HG02610 (cell line): ENCODE measurements around the gene CDHR2.
"Not testable (repeated sequence)": the region's sequence is repeated elsewhere in the genome, so short reads cannot be mapped to it uniquely, and the experiment has no call there.

ENCODE experiments used
- ATAC-seq: cut with Tn5 transposase; IDR thresholded peaks from one replicate; pipeline ENCODE4 v1.9.1; 2021; ENCODE audit warnings: mild to moderate bottlenecking, moderate library complexity; ENCODE audit not compliant: unreplicated experiment

The CDHR2 gene

DNA sequence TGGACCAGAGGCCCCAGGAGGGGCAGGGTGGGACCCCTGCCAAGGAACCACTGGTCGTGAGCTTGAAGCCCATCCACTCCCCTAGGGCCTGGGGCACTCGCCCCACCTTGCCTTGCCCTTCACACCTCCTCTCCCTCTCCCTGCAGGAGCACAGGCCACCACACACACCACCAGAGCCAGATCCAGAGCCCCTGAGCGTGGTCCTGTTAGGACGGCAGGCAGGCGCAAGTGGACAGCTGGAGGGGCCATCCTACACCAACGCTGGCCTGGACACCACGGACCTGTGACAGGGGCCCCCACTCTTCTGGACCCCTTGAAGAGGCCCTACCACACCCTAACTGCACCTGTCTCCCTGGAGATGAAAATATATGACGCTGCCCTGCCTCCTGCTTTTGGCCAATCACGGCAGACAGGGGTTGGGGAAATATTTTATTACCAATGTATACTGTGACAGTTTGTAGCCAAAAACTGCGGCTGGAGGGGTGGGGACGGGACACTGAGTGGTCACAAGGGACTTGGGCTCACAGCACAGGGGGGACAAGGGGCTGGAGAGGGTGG, 46.3 kb downstream of the CDHR2 start:
- no peak for ATAC-seq

DNA sequence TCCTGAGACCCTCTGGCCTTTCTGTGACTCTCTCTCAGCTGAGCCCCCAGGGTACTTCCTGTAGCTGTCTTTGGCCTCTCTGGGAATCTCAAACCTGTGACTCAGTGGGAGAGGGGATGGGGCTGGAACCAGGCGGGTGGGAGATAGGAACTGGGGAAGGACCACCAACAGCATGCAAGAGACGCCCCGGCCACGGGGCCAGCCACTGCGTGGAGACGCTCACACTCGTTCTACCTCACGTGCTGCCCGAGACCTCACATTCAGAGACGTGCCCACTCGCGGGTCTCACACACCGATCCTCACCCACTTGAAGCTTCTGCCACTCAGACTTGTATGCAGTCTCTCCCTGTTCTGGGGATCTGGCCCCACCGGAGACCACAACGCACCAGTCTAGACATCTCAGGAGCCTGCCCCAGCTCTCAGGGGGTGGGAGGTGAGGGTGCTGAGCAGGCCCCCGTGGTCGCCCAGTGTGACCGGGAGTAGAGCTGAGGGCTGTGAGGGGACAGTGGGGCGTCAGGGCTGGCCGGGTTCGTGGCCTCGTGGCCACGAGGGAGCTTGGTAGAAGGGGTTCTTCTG, 47.0 kb downstream of the CDHR2 start:
- ATAC-seq, result no peak

DNA sequence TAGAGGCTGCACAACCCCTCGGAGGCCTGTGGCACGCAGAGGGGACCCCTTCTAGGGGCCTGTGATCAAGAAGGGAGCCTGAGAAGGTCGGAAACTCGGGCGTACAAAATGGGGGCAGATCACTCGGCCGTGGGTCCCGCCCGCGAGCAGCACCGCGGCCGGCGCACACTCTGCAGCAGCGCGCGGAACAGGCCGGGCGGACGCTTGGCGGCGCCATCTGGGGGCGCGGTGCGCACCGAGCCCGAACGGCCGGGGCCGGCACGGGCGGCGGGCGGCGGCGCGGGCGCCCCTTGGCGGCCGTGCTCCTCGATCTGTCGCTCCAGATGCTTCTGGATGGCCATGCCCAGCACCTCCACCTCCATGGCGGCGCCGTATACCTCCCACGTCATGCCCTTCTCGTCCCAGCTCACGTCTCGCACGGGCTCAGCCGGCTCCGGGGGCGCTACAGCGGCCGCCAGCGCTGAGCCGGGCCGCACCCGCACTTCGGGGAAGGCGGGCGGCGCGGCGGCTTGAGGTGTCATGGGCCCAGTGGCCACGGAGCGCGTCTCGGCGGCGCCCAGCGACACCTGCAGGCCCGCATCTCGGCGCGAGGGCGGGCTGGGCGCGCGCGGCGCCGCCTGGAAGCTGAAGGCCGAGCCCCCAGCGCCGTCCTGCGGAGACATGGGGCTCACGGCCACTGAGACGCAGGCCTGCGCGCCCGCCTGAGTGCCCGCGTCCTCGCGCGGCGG, 47.7 kb downstream of the CDHR2 start:
- no peak for ATAC-seq

DNA sequence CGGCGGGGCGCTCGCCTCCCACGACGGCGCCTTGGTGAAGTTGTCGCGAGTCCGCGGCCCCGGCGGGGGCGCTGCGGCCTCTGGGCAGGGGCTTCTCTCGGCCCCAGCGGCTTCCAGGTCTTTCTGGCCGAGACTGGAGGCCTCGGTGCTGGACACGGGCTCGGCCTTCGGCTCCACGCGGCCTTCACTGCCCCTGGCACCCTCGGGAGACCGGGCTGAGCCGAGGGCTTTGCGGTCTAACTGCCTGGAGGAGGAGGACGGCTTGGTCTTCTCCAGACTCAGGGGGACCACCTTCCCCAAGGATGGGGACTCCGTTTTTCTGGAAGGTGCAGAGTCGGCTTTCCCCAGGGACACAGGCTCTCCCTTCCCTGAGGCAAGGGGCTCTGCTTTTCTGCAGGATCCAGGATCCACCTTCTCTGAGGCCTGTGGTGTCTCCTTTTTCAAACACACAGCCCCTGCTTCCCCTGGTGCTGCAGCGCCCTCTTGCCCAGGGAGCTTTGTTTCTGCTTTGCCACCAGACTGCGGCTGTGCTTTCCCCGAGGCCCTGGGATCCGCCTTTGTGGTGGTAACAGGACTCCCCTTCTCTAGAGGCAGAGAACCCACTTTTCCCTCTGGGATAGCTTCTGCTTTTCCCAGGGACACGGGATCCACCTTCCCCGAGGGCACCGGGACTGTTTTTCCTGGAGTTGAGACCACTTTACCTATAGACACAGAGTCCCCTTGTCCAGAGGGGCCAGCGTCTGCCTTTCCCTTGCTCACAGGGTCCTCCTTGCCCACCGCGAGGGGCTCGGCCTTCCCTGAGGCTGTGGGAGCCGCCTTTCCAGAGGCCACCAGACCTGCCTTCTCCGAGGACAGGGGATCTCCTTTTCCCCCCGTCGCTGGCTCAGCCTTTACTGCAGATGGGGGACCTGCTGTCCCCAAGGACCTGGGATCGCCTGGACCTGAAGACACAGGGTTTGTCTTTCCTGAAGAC, 48.6 kb downstream of the CDHR2 start:
- ATAC-seq, result no peak

DNA sequence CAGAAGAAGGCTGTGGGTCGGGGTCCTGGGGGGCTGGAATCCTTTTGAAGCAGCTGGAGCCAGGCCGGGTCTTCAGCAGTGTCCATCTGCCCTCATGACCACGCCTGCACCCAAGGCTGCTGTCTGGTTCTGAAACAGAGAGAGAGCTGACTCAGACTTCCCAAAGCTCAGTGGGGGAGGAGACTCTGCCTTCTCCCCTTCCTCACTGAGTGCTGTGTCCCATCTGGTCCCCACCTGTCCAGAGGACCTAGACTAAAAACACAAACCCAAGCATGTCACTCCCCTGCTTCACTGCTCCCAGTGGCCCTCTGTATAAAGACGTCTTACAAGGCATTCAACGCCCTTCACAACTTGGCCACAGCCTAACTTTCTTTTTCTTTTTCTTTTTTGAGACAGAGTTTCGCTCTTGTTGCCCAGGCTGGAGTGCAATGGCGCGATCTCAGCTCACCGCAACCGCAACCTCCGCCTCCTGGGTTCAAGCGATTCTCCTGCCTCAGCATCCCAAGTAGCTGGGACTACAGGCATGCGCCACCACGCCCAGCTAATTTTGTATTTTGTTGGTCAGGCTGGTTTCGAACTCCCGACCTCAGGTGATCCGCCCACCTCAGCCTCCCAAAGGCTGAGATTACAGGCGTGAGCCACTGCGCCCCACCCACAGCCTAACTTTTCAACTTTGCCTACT, 50.7 kb downstream of the CDHR2 start:
- ATAC-seq, result not testable (repeated sequence)

DNA sequence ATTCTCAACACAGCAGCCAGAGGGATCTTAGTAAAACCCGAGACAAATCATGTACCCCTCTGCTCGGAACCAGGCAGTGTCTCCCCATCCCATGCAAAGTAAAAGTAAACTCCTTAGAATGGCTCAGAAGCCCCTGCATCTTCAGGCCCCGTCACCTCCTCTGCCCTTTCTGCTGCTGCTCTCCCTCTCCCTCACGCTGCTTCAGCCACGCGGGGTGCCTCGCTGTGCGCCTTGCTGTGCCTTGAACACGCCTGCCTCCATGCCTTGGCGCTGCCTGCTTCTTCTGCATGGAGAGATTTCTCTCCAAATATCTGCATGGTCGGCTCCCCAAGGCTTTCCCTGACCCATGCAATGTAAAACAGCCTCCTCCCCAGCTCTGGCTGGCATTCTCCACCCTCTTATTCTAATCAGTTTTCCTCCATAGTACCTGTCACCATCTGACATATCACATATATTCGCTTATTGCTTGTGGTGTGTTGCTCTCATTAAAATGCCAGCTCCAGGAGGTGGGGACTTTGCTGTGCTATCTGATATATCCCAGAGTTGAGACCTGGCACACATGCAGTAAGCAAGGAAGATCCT, 52.9 kb downstream of the CDHR2 start:
- no peak for ATAC-seq

DNA sequence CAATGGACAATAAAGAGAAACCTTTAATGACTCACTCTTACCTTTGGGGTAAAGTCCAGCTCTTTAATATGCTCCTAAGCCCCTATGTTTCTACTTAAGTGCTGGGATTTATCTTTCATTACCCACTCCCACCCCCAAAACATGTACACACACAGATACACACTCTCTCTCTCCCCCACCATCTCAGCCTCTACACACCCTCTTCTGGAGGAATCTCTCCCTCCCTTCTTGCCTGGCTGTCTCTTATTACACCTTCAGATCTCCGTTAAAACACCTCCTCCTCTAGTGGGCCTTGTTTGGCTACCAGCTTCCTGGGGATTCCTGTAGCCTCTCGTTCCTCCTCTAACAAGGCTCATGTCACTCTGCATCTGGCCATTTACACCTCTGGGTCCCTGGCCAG, 53.9 kb downstream of the CDHR2 start:
- no peak for ATAC-seq

DNA sequence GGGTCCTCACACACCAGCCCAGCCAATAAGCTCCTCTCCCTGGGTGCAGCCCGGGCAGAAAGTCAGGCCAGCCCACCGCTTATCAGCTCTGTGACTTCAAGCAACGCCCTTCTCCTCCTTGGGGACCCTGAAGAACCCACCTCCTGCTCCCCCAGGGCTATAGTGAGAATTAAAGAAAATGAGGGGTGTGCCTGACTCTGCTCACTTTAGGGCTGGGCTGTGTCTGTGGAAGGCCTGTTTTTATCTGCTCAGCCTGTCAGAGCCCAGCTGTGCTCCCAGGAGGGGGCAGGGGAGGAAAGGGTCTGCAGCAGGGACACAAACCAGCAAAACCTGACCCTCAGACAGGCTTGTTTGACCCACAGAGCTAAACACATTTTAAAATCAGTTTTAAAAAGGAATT, 56.9 kb downstream of the CDHR2 start:
- no peak for ATAC-seq

DNA sequence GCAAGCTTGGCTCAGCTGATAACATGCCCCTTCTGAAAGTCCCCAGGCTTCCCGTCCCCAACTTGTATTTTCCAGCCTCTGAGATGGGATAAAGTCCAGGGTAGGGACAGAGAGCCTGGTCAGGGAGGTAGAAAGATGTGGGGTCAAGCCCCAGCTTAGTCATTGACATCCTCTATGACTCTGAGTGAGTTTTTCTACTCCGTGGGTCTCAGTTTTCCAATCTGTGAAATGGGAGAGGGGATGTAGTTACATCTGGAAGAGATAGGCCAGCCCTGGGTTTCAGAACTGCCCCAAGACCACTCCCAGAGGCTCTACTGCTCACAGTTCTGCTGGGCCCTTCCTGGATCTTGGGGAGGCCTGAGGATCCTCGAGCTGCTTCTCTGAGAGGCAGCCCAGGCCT, 57.7 kb downstream of the CDHR2 start:
- no peak for ATAC-seq

DNA sequence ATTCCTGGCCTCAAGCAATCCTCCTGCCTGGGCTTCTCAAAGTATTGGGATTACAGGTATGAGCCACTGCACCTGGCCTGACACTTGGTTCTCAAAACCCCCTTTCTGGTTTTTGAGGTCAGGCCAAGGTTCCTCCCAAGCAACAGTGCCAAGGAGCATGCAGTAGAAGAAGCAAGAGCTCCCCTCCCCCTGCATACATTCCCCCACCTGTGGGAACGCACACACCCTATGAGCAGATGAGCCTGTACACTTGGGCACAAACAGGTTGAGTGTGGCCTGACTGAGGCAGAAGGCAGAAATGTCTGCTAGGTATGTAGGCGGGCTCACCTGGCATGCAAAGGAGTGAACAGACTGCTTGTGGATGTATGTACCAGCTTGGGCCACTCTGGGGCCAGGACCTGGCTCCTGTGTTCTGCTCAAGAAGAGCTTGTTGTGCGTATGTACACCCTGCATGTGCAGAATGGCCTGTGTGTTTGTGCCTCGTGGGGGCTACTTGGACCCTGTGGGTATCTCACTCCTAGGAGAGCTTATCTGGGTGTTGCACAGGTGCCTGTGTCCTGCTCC, 59.1 kb downstream of the CDHR2 start:
- no peak for ATAC-seq

DNA sequence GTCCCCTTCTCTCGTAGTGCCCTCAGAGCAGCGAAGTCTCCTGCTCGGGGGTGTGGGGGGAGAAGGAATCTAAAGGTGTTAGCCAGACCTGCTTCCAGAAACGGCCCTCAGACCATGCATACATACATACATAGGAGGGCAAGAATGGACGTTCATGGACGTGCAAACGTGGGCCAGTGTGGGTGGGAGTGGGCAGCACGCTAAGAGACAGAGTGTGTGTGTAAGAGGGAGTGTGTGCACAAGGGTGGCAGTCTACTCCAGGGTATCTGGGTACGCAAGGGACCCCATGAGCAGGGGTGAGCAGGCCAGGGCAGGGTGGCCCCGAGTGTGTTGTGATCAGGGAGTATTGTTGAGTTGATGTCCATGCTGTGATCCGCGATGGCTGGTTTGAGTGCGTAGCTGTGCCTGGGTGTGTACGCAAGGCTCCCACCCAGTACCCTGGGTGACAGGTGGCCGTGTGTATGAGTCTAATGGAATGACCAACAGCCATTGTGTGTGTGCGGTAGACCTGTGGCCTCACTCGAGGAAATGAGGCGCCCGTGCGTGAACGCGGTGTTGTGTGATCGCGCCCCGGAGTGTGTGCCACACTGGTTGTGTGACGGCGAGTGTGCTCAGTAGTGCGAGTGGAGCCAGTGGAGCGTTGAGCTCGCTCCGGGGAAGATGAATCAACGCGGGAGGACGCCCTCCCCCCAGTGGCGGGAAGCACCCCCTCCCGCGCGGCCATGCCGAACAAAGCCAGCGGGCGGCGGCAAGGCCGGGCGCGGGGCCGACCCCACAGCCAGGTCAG, 60.0 kb downstream of the CDHR2 start:
- ATAC-seq, result peak; percentile 29

DNA sequence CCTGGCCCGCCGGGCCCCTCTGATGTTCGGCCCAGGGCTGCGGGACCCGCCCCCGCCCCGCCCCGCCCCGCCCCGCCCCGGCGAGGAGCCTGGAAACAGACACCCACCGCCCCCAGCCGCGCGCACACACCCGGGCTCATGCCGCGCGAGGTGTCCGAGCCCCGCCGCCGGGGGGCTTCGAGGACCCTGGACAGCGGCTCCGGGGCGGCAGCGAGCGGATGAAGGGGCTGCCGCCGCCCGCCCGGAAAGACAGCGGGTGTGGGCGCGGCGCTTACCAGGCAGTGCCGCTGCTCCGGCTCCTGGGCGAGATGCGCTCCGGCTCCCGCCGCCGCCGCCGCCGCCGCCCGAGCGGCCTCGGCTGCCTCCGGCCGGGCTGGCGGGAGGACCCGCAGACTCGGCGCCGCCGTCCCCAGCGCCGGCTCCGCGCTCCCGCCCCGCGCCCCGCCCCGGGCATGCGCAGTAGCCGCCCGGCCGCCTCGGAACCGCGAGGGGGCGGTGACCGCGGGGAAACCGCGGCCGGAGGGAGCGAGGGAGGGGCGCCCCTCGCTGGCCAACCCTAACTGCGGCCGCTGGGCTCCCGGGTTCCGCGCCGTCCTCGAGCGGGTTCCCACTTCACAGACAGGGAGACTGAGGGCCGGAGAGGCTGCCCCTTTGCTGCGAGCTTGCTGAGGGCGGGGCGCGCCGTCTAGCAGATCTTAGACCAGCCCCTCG, 60.7 kb downstream of the CDHR2 start, which contains the start of gene GPRIN1:
Gene GPRIN1 (minus strand): TSS at position 433 of the 711 bp plus-strand sequence. CDS start 10,322 bp downstream, outside the sequence.
- ATAC-seq, result peak; percentile 55

DNA sequence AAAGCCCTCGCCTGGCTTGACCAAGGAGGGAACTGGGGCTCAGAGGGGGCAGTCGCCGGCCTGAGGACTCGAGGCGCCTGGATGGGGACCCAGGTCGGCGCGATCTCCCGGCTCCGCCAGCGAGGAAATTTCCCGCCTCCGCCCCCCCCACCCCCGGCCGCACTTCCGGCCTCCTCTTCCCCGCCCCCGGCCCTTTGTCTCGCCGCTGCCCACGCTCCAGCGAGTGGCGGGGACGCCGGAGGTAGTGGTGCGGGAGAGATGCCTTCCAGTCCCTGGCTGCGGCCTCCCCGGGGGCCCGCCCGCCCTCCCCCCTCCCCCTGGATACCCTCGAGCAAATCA, 61.3 kb downstream of the CDHR2 start:
- no peak for ATAC-seq

DNA sequence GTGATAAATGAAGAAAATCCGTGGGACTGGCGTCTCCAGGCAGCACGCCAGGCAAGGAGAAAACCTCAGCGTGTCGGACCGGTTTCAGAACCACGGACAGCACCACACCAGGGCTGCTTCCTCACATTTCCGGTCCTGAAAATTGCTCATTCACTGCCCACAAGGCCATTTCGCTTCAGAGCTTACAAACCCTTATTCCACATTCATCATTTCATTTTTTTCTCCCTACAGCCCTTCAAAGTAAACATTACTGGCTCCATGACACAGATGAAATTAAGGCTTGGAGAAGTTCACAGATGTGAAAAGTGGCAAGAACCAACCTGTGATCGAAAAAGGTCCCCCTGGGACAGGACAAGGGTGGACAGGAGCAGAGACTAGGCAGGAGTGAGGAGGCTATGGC, 62.3 kb downstream of the CDHR2 start:
- no peak for ATAC-seq

DNA sequence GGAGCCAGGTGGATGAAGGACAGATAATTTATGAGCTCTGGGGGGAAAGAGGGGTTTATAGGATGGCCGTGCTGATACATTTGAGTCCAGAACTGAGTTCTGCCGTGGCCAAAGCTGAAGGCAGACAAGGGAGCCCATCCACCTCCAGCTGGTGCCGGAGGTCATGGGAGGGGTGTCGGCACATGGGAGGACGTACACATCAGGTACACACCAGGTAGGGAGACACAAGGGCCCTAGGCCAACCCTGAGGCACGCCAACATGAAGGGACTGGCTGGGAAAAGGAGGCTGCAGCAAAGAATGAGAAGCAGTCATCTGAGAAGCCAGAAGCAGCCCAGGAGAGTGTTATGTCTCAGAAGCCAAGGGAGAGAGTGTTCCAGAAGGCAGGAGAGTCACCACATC, 62.9 kb downstream of the CDHR2 start:
- ATAC-seq, result no peak

DNA sequence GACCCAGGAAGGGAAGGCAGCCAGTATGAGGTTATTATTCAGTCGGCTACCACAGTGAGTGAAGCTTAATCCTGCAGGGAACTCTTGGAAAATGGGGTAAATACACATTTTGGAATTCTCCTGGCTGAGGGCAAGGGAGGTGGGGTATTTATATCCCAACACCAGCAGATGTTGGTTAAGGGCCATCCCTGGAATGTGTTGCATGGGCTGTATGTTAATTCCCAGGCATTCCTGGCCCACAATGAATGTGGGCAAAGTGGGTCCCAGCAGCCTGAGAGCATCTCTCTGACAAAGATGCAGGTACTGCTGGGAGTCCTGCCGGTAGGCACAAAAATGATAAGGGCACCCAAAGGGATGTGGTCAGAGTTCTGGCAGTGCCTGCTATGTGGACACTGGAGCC, 63.7 kb downstream of the CDHR2 start:
- no peak for ATAC-seq

DNA sequence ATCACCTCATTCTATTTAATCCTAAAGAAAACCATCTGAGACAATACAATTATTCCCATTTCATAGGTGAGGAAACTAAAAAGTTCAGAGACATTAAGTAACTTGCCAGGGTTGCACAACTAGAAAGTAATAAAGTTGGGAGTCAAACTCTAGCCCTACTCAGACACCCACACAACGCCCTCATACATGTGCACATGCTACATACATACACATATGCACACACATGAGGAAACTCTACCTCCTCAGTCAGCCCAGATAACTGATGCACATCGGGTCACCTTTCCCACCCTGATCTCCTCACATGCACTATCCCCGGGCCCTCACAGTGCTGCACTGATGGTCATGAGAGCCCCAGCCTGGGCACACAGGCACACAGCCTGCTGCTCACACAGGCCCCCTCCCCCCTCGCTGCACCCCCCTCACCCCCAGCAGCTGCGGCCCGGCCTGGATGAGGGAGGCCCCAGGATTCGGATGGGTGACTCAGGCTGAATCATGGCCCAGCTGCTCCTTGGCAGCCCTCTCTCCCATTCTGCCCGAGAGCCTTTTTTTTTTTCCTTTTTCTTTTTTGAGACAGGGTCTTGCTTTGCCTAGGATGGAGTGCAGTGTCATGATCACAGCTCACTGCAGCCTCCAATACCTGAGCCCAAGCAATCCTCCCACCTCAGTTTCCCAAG, 65.8 kb downstream of the CDHR2 start:
- ATAC-seq, result no peak

DNA sequence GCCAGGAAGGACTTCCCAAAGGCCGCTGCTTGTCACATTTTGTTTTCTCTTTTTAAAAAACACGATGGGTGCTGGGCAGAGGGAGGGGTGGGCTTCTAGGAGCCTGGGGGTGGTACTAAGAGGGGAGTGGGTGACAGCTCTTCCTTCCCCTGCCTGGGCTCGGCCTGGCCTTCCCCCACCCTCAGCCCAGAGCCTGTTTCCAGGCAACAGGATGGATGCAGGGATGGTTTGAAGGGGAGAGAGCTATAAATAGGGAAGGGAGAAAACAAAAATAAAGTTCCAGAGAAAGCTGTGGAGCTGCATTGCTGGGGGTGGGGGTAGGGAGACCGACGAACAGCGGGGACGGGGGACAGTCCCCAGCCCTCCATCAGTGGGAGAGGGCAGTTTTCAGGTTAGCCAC, 67.4 kb downstream of the CDHR2 start:
- no peak for ATAC-seq
